GM18511 (cell line): ENCODE measurements around the gene CRADD.

Source experiments
- ATAC-seq: cut with Tn5 transposase; IDR thresholded peaks from one replicate; pipeline ENCODE4 v1.9.1; 2021; ENCODE audit warnings: mild to moderate bottlenecking, moderate library complexity; ENCODE audit not compliant: unreplicated experiment

The CRADD gene

GRCh38 chr12:93670104-93670503 lies 7.1 kb upstream of the CRADD start:
- no peak for ATAC-seq

GRCh38 chr12:93671044-93671443 lies 6.1 kb upstream of the CRADD start:
- no peak for ATAC-seq

- ATAC-seq: no peak
Measured at GRCh38 chr12:93673084-93673483, 4.1 kb upstream of the CRADD start.

- no peak for ATAC-seq
Measured at GRCh38 chr12:93674386-93674785, 2.8 kb upstream of the CRADD start.

GRCh38 chr12:93676408-93677194 lies 574 bp upstream of the CRADD start:
- ATAC-seq: peak; percentile 10

GRCh38 chr12:93678779-93679178 lies 1.6 kb downstream of the CRADD start:
- no peak for ATAC-seq

- no peak for ATAC-seq
Measured at GRCh38 chr12:93679308-93679925, 2.2 kb downstream of the CRADD start.

GRCh38 chr12:93680006-93680405 lies 2.8 kb downstream of the CRADD start:
- ATAC-seq: no peak

GRCh38 chr12:93682846-93683261 lies 5.7 kb downstream of the CRADD start:
- no peak for ATAC-seq

GRCh38 chr12:93683410-93683809 lies 6.2 kb downstream of the CRADD start:
- no peak for ATAC-seq

- no peak for ATAC-seq
Measured at GRCh38 chr12:93684716-93685115, 7.5 kb downstream of the CRADD start.

GRCh38 chr12:93686572-93687356 lies 9.6 kb downstream of the CRADD start:
- no peak for ATAC-seq

GRCh38 chr12:93689076-93689834 lies 12.1 kb downstream of the CRADD start:
- ATAC-seq: no peak

GRCh38 chr12:93696462-93696861 lies 19.3 kb downstream of the CRADD start:
- ATAC-seq: no peak

- ATAC-seq: no peak
Measured at GRCh38 chr12:93698307-93699092, 21.3 kb downstream of the CRADD start.

- ATAC-seq: no peak
Measured at GRCh38 chr12:93699271-93700145, 22.3 kb downstream of the CRADD start.

- ATAC-seq: no peak
Measured at GRCh38 chr12:93702707-93703315, 25.6 kb downstream of the CRADD start.

GRCh38 chr12:93704122-93704521 lies 26.9 kb downstream of the CRADD start:
- ATAC-seq: no peak

GRCh38 chr12:93704625-93705024 lies 27.4 kb downstream of the CRADD start:
- no peak for ATAC-seq
